NK-92 treated with Interleukin-12 subunit alpha and Interleukin-12 subunit beta, amount 100 ng/mL, for 24 hours (cell line): ENCODE results near the gene ZNF133.
"Not testable (repeated sequence)": the region's sequence is repeated elsewhere in the genome, so short reads cannot be mapped to it uniquely, and the experiment has no call there.

Experiments used
- DNase-seq: peaks from one replicate; lab custom pipeline; 2025; lab: John Stamatoyannopoulos, UW

ZNF133 gene

GRCh38 chr20:18287915-18288748 lies at the start of gene ZNF133:
Gene ZNF133, plus strand, starts transcription at chr20:18288527. Its CDS starts 17,160 bp downstream, at chr20:18305687.
- peak; percentile 81 for DNase-seq

GRCh38 chr20:18240997-18241396 lies 47.3 kb upstream of the ZNF133 start:
- DNase-seq, result no peak

- DNase-seq, result no peak
These were observed 44.5 kb upstream of the ZNF133 start for GRCh38 chr20:18243802-18244201.

GRCh38 chr20:18248545-18248944 lies 39.8 kb upstream of the ZNF133 start:
- DNase-seq, result not testable (repeated sequence)

- no peak for DNase-seq
These were observed 38.1 kb upstream of the ZNF133 start for GRCh38 chr20:18250217-18250616.

GRCh38 chr20:18252597-18253451 lies 35.5 kb upstream of the ZNF133 start:
- DNase-seq, result no peak

GRCh38 chr20:18254615-18255014 lies 33.7 kb upstream of the ZNF133 start:
- no peak for DNase-seq

GRCh38 chr20:18255526-18255925 lies 32.8 kb upstream of the ZNF133 start:
- DNase-seq, result no peak

- DNase-seq, result no peak
These were observed 31.8 kb upstream of the ZNF133 start for GRCh38 chr20:18256440-18257090.

- no peak for DNase-seq
These were observed 30.0 kb upstream of the ZNF133 start for GRCh38 chr20:18258126-18258860.

- DNase-seq, result no peak
These were observed 28.6 kb upstream of the ZNF133 start for GRCh38 chr20:18259730-18260129.

GRCh38 chr20:18263723-18264122 lies 24.6 kb upstream of the ZNF133 start:
- DNase-seq, result no peak

- no peak for DNase-seq
These were observed 22.9 kb upstream of the ZNF133 start for GRCh38 chr20:18265441-18265840.

- DNase-seq, result no peak
These were observed 22.0 kb upstream of the ZNF133 start for GRCh38 chr20:18266282-18266681.

- DNase-seq, result no peak
These were observed 20.5 kb upstream of the ZNF133 start for GRCh38 chr20:18267815-18268214.

- no peak for DNase-seq
These were observed 17.2 kb upstream of the ZNF133 start for GRCh38 chr20:18271160-18271559.

- DNase-seq, result no peak
These were observed 15.9 kb upstream of the ZNF133 start for GRCh38 chr20:18272451-18272850.

- no peak for DNase-seq
These were observed 14.6 kb upstream of the ZNF133 start for GRCh38 chr20:18273738-18274137.

GRCh38 chr20:18275960-18276359 lies 12.4 kb upstream of the ZNF133 start:
- not testable (repeated sequence) for DNase-seq

- DNase-seq, result peak; percentile 19
These were observed 11.5 kb upstream of the ZNF133 start for GRCh38 chr20:18276821-18277220.

GRCh38 chr20:18279242-18279641 lies 9.1 kb upstream of the ZNF133 start:
- DNase-seq, result no peak
